GM19240 (cell line): Measurements from ENCODE around the gene TAL1.

Experiments
- DNase-seq: peaks from one replicate; pipeline ENCODE4 v3.0.0; 2011; ENCODE audit warnings: low spot score; ENCODE audit not compliant: insufficient read length

The TAL1 gene

DNA sequence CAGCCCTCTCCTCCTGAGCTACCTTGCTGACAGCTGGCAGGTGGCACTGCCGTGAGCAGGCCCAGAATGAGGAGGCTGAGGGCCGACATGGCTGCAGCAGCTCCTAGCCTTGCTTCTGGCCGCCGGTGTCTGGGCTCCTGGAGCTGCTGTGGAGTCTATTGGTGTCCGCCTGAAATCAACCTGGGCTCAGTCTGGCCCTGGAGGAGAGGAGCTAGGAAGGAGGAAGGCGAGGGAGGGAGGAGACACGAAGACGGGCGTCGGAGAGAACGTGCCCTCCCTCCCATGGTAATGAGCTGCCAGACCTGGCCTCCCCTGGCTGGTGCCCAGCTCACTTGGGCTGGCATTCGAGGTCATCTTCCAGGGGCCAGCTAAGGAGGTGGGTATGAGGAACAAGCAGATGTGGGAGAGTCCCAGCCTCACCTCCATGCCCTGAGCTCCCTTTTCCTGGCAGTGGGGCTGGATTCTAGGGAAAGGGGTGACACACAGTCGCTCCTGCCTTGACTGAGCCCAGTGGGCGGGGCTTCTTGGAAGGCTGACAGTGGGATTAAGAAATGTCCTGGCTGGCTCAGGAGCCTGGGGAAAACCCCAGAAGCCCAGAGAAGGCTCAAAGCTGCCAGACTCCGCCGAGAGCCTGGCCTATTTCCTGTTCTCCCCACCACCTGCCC is 42.0 kb downstream of the TAL1 start, which contains the start of gene PDZK1IP1:
PDZK1IP1 (minus strand) TSS at position 193 of the 665 bp plus-strand sequence; CDS start at position 89, 104 bp downstream.
- DNase-seq: no peak

GRCh38 chr1:47188791-47189785 is 42.9 kb downstream of the TAL1 start:
- no peak for DNase-seq

DNA sequence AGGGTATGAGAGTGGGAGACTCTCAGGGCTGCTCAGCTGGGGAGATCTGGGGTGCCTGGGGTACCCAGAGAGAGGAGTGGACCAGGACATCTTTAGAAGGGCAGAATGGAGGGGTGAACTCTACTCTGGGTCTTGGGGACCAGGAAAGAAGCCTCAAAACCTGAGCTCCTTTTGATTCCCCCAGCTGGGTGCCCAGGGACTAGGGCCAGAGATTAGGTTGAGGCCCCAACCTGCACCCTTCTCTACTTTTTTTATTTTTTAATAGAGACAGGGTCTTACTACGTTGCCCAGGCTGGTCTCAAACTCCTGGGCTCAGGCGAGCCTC is 44.1 kb downstream of the TAL1 start:
- no peak for DNase-seq

DNA sequence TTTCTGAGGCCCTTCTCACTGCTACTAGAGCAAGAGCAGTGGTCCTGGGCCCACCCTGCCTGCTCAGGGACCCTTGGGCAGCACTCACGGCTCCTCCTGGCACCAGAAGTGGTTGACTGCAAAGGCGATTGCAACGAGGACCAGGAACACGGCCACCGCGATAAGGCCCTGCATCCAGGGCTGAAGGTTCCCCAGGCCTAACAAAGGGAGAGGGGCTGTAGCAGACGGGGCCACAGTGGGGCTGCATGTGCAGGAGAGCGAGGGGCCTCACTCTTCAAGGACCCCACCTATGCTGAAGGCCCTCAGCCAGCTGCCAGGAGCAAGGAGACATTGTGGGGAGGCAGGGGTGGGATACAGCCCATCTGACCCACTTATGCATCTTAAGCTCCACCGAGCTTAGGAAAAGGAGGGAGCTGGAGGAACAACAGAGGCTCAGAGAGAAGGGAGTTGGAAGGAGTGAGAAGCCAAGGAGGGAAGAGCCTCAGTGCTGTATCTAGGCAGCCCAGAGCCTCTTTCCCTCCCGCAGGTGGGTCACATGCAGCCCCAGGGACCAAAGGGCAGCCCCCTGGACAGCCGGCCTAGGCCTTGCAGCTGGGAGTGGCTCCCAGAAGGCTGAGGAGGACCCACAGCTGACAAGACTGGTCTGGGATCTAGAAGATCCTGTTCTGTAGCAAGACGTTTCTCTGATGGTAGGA is 44.6 kb downstream of the TAL1 start:
- no peak for DNase-seq

GRCh38 chr1:47186267-47187185 is 45.5 kb downstream of the TAL1 start:
- no peak for DNase-seq

GRCh38 chr1:47184822-47185677 is 47.0 kb downstream of the TAL1 start:
- no peak for DNase-seq

GRCh38 chr1:47184090-47184821 is 47.8 kb downstream of the TAL1 start:
- no peak for DNase-seq

GRCh38 chr1:47183308-47184089 is 48.5 kb downstream of the TAL1 start:
- DNase-seq: no peak

DNA sequence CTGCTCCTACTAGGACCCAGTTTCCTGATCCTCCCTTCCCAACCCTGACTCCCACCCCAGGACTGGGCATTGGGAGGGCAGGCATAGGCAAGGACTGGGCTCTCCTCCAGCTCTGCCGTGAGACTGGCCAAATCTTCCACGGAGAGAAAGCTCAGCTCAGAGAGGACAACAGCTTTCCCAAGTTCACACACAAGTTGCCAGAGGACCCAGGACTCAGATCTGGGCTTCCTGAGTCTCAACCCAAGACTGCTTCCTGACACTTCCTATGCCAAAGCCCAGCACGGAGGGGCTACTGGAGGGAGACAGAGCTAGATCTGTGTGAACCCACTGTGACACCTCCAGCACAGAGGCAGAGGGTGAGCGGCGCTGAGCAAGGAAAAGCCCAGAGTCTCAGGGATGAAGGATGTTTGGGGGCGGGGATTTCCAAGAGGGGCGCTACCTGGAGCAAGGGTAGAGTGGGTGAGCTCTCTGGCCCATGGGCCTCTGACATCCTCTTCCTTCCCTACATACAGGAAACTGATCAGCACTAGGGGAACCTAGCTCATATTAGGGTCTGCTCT is 49.3 kb downstream of the TAL1 start:
- DNase-seq: no peak

DNA sequence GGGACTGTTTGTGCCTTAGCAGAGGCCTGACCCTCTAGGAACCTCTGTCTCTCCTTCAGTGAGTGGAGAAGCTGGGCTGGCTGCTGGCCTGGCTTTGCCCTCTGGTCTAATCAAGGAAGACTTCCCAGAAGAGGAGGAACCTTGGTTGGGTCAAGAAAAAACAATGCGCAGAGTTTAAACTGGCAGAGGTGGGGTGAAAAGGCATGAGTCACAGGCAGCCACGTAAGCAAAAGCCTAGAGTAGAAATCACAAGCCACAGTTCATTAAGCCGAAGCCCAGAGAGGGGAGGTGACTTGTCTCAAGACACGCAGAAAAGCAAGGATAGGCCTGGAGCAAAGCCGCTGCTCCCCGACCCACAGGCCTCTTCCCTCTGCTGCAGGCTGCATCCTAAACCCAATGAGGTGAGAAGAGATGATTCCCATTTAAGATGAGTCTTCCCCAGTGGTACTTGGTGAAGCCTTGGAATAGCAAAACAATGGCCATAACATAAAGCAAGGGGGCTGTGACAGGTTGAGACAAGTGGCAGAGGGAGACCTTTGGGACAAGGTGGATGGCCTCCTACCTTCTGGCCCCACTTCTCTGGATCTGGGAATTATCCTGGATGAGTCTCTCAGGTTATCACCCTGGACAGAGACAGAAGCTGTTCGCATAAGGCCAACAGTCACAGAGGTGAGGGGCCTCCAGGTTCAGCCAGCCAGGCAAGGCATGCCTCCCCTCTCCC is 49.9 kb downstream of the TAL1 start:
- DNase-seq: no peak

GRCh38 chr1:47181095-47181954 is 50.7 kb downstream of the TAL1 start:
- DNase-seq: no peak

DNA sequence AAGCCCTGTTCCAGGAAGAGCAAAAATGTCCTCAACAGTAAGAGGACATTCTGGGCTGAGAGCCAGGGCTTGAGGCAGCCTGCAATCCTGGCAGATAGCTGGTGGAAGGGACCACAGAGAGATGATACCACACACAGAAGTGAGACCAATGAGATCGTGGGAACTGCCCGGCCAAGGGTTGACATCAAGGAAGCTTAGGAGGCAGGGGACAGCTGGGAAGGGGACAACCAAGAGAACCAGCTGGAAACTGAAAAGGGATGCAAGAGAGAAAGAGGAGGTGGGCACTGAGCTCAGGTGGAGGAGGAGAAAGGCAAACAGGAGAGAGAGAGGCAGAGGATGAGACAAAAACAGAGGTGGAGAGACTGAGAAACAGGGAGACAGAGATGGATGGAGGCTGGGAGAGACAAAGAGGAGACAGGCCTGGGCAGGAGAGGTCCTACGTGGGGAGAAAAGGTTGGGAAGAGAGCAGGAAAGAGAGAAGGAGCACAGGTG is 51.4 kb downstream of the TAL1 start:
- DNase-seq: no peak

DNA sequence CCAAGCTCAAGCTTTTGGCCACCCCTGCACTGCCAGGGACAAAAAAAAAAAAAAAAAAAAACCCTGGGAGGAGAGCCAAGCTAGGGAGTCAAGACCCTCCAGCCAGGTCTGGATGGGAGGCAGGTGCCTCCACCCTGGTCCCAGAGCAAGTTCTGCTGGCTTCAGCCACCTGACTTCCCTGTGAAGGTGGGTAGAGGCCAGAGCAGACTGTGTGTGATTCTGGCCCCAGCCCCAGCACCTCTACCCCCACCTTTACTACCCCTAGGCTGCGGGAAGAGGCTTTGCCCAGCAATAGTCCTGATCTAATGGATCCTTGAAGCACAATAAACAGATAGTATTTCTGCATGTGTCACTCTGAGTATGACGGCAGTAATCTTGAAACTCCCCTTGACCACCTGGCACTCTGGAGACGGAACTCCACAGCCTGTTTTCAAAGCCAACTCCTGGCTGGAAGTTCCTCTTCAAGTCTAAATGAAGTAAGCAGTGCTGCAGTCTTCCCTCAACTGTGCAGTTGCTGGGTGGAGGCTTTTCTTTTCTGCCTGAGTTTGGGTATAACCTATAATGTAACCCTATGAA is 51.9 kb downstream of the TAL1 start:
- DNase-seq: no peak

GRCh38 chr1:47179017-47179987 is 52.7 kb downstream of the TAL1 start:
- peak; percentile 88 for DNase-seq

GRCh38 chr1:47178654-47179016 is 53.4 kb downstream of the TAL1 start:
- DNase-seq: no peak
